GM12892 (cell line): ENCODE results near the gene TP53AIP1.

ENCODE experiments used
- POLR2A ChIP-seq: IDR thresholded peaks from 2 replicates; pipeline ENCODE4 v1.6.1; 2011; ENCODE audit warnings: low read depth, low read length, control low read depth
- POLR2AphosphoS5 ChIP-seq: IDR thresholded peaks from 2 replicates; pipeline ENCODE4 v1.6.1; 2011; ENCODE audit warnings: low read depth, low read length, control low read depth
- TAF1 ChIP-seq: IDR thresholded peaks from 2 replicates; pipeline ENCODE4 v1.6.1; 2011; ENCODE audit warnings: low read depth, mild to moderate bottlenecking, control low read depth, low read length, borderline replicate concordance

DNA sequence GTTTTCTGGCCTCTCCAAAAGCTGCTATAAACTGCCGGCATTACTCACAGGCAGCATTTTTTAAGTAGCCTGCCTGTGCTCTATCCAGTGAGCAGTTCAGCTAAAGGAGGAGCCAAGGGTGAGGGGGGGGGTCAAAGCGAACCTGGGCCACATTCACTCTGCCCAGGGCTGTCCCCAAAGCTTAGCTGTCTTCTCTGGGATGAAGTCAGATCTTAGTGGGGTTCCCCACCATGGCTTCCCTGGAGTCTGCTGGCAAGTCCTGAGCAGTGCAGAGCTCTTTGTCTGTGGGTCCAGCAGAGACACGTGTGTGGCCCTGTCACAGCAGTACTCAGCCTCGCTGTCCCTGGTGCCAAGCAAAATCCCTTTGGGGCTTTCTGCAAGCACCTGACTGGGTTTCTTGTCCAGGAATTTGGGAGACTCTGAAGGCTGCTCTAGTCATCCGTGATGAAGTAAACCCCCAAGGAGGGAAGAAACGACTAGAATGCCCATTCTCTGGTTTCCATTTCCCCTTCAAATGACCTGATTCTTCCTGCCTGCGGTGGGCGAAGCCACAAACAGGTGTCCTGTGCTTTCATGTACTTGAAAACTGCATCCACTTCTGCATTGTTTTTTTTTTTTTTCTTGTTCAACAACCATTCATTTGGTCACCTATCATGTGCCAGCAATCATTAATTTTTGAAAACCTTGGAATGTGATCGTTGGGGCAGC lies 48.9 kb downstream of the TP53AIP1 start:
- TF ChIP-seq POLR2AphosphoS5 (no peak), TAF1 (no peak), POLR2A (no peak)
